IgD-negative memory B cell (primary cell): ENCODE data around the gene UROC1. TPM values are rescaled to one million over a fixed set of nuclear protein-coding genes. Genes with fewer than 3 reads are reported as not detected.

ENCODE experiments used
- H3K27ac Mint-ChIP-seq, 3 donors: one replicate each; pipeline ENCODE4 v1.8.0; 2020 to 2022; ENCODE audit warnings: mild to moderate bottlenecking in 3 of 3, mixed read lengths in 3 of 3, moderate library complexity in 1 of 3
- H3K27me3 Mint-ChIP-seq: one replicate; pipeline ENCODE4 v1.8.0; 2021; ENCODE audit warnings: mixed read lengths
- H3K36me3 Mint-ChIP-seq: one replicate; pipeline ENCODE4 v1.8.0; 2020; ENCODE audit warnings: mild to moderate bottlenecking, mixed read lengths
- H3K4me1 Mint-ChIP-seq, 3 donors: one replicate each; pipeline ENCODE4 v1.8.0; 2020 to 2022; ENCODE audit warnings: mixed read lengths in 3 of 3, mild to moderate bottlenecking in 1 of 3
- H3K4me3 Mint-ChIP-seq, 4 donors: one replicate each; pipeline ENCODE4 v1.8.0; 2020 to 2022; ENCODE audit warnings: mild to moderate bottlenecking in 4 of 4, mixed read lengths in 4 of 4, moderate library complexity in 3 of 4
- H3K9me3 Mint-ChIP-seq, 3 donors: one replicate each; pipeline ENCODE4 v1.8.0; 2020 to 2021; ENCODE audit warnings: mixed read lengths in 3 of 3, mild to moderate bottlenecking in 1 of 3
- polyA plus RNA-seq: library from polyadenylated mRNA; unstranded; fragments of 300-500 nt; fragmentation: Illumina TruSeq; gene quantifications from one replicate; pipeline ENCODE4 v1.2.3, GENCODE V29; 2021

Gene UROC1
- polyA plus RNA-seq, 1 donor from 2014 or later = not detected

- Mint-ChIP-seq H3K9me3 (no peaks in the 10 kb centered on the region), H3K27ac (no peak overlapping the region), H3K4me3 (no peak overlapping the region), H3K27me3 (peaks cover 16% of the 10 kb centered on the region), H3K36me3 (no peaks in the 10 kb centered on the region), H3K4me1 (no peaks in the 10 kb centered on the region)
Measured at GRCh38 chr3:126551121-126551838, 33.7 kb upstream of the UROC1 start.

- H3K27me3 Mint-ChIP-seq = peaks cover 16% of the 10 kb centered on the region
- no peak overlapping the region for H3K27ac Mint-ChIP-seq
- H3K9me3 Mint-ChIP-seq = no peaks in the 10 kb centered on the region
- no peaks in the 10 kb centered on the region for H3K36me3 Mint-ChIP-seq
- H3K4me3 Mint-ChIP-seq = no peak overlapping the region
- H3K4me1 Mint-ChIP-seq = no peaks in the 10 kb centered on the region
Measured at GRCh38 chr3:126550488-126551051, 33.0 kb upstream of the UROC1 start.

- H3K4me3 Mint-ChIP-seq = no peak overlapping the region
- H3K27ac Mint-ChIP-seq = no peak overlapping the region
- no peaks in the 10 kb centered on the region for H3K4me1 Mint-ChIP-seq
- H3K36me3 Mint-ChIP-seq = no peaks in the 10 kb centered on the region
- peaks cover 16% of the 10 kb centered on the region for H3K27me3 Mint-ChIP-seq
- no peaks in the 10 kb centered on the region for H3K9me3 Mint-ChIP-seq
Measured at GRCh38 chr3:126549861-126550487, 32.4 kb upstream of the UROC1 start.

- Mint-ChIP-seq H3K4me1 (no peaks in the 10 kb centered on the region), H3K36me3 (no peaks in the 10 kb centered on the region), H3K27ac (no peak overlapping the region), H3K9me3 (no peaks in the 10 kb centered on the region), H3K4me3 (no peak overlapping the region), H3K27me3 (peaks cover 16% of the 10 kb centered on the region)
Measured at GRCh38 chr3:126548556-126549466, 31.2 kb upstream of the UROC1 start.

GRCh38 chr3:126547721-126548120 is 30.1 kb upstream of the UROC1 start:
- no peak overlapping the region for H3K4me3 Mint-ChIP-seq
- peaks cover 16% of the 10 kb centered on the region for H3K27me3 Mint-ChIP-seq
- H3K36me3 Mint-ChIP-seq = no peaks in the 10 kb centered on the region
- no peaks in the 10 kb centered on the region for H3K4me1 Mint-ChIP-seq
- H3K27ac Mint-ChIP-seq = no peak overlapping the region
- no peaks in the 10 kb centered on the region for H3K9me3 Mint-ChIP-seq

- no peak overlapping the region for H3K4me3 Mint-ChIP-seq
- no peaks in the 10 kb centered on the region for H3K36me3 Mint-ChIP-seq
- no peaks in the 10 kb centered on the region for H3K4me1 Mint-ChIP-seq
- peaks cover 12% of the 10 kb centered on the region for H3K27me3 Mint-ChIP-seq
- H3K27ac Mint-ChIP-seq = no peak overlapping the region
- no peaks in the 10 kb centered on the region for H3K9me3 Mint-ChIP-seq
Measured at GRCh38 chr3:126546549-126547239, 29.1 kb upstream of the UROC1 start.

- Mint-ChIP-seq H3K27me3 (peaks cover 10% of the 10 kb centered on the region), H3K4me3 (no peak overlapping the region), H3K4me1 (no peaks in the 10 kb centered on the region), H3K36me3 (no peaks in the 10 kb centered on the region), H3K9me3 (no peaks in the 10 kb centered on the region), H3K27ac (no peak overlapping the region)
Measured at GRCh38 chr3:126546013-126546412, 28.4 kb upstream of the UROC1 start.

GRCh38 chr3:126545544-126545943 is 28.0 kb upstream of the UROC1 start:
- H3K9me3 Mint-ChIP-seq = no peaks in the 10 kb centered on the region
- H3K27me3 Mint-ChIP-seq = peaks cover 11% of the 10 kb centered on the region
- H3K4me3 Mint-ChIP-seq = no peak overlapping the region
- H3K4me1 Mint-ChIP-seq = no peaks in the 10 kb centered on the region
- H3K36me3 Mint-ChIP-seq = no peaks in the 10 kb centered on the region
- no peak overlapping the region for H3K27ac Mint-ChIP-seq

- H3K27me3 Mint-ChIP-seq = peaks cover 16% of the 10 kb centered on the region
- H3K9me3 Mint-ChIP-seq = no peaks in the 10 kb centered on the region
- H3K36me3 Mint-ChIP-seq = no peaks in the 10 kb centered on the region
- H3K4me1 Mint-ChIP-seq = no peaks in the 10 kb centered on the region
- H3K4me3 Mint-ChIP-seq = no peak overlapping the region
- H3K27ac Mint-ChIP-seq = no peak overlapping the region
Measured at GRCh38 chr3:126544596-126545281, 27.2 kb upstream of the UROC1 start.

- no peaks in the 10 kb centered on the region for H3K9me3 Mint-ChIP-seq
- peaks cover 13% of the 10 kb centered on the region for H3K27me3 Mint-ChIP-seq
- no peaks in the 10 kb centered on the region for H3K4me1 Mint-ChIP-seq
- no peaks in the 10 kb centered on the region for H3K36me3 Mint-ChIP-seq
- no peak overlapping the region for H3K4me3 Mint-ChIP-seq
- no peak overlapping the region for H3K27ac Mint-ChIP-seq
Measured at GRCh38 chr3:126543457-126544061, 26.0 kb upstream of the UROC1 start.

- no peaks in the 10 kb centered on the region for H3K4me1 Mint-ChIP-seq
- H3K36me3 Mint-ChIP-seq = no peaks in the 10 kb centered on the region
- H3K4me3 Mint-ChIP-seq = no peak overlapping the region
- H3K27ac Mint-ChIP-seq = no peak overlapping the region
- peaks cover 16% of the 10 kb centered on the region for H3K27me3 Mint-ChIP-seq
- H3K9me3 Mint-ChIP-seq = no peaks in the 10 kb centered on the region
Measured at GRCh38 chr3:126542340-126543241, 25.0 kb upstream of the UROC1 start.

GRCh38 chr3:126541628-126542339 is 24.2 kb upstream of the UROC1 start:
- peaks cover 11% of the 10 kb centered on the region for H3K27me3 Mint-ChIP-seq
- H3K27ac Mint-ChIP-seq = no peak overlapping the region
- H3K4me3 Mint-ChIP-seq = no peak overlapping the region
- no peaks in the 10 kb centered on the region for H3K36me3 Mint-ChIP-seq
- no peaks in the 10 kb centered on the region for H3K9me3 Mint-ChIP-seq
- no peaks in the 10 kb centered on the region for H3K4me1 Mint-ChIP-seq
